ENCODE measurements around the gene BCL2L14.

Gene BCL2L14

GRCh38 chr12:12056951-12057350 is 13.8 kb upstream of the BCL2L14 start:
- DNase-seq, result no peak

DNA sequence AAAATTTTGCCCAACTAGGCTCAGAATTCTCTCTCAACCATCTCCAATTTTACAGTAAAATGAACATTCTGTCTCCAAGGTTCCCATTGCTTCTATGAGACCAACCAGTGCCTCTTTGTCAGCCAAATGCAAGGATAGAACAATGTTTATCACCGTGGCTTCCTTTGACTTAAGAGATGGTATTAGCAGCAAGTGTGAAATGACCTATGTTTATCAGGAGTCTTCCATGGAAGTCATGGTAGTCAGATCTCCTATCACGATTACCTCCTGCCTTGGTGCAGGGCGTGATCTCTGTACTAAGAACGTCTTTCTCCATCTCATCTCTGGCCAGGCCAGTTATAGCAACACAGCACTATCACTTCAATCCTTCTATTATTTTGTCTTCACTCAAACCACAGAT is 6.1 kb upstream of the BCL2L14 start:
- no peak for DNase-seq

- no peak for DNase-seq
These were observed 2.0 kb upstream of the BCL2L14 start for GRCh38 chr12:12068751-12069150.

DNA sequence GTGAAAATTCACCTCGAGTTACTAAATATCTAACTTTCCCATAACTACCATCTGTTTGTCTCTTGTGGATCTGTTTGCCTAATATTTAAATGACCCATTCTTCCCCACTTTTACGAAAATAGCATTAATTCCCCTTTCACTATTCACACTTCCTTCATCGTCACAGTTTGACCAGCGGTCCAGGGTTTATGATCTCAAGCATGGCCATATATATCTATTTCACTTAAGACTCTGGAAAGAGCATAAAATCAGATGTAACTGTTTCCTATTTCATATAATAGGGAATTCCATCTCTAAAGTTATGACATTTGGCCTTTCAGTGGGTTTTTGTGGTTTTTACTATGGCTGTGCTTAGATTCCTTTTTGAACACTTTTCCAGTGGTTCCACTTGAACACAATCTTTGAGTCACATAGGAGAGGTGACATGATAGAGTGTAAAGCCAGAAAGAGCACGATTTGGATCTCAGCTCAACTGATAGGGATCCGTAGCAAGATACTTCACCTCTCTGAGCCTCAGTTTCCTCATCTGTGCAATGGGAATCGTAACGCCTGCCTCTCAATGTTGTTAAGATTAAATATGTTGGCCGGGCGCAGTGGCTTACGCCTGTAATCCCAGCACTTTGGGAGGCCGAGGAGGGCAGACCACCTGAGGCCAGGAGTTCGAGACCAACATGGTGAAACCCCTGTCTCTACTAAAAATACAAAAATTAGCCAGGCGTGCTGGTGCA is 754 bp upstream of the BCL2L14 start:
- DNase-seq, result no peak

DNA sequence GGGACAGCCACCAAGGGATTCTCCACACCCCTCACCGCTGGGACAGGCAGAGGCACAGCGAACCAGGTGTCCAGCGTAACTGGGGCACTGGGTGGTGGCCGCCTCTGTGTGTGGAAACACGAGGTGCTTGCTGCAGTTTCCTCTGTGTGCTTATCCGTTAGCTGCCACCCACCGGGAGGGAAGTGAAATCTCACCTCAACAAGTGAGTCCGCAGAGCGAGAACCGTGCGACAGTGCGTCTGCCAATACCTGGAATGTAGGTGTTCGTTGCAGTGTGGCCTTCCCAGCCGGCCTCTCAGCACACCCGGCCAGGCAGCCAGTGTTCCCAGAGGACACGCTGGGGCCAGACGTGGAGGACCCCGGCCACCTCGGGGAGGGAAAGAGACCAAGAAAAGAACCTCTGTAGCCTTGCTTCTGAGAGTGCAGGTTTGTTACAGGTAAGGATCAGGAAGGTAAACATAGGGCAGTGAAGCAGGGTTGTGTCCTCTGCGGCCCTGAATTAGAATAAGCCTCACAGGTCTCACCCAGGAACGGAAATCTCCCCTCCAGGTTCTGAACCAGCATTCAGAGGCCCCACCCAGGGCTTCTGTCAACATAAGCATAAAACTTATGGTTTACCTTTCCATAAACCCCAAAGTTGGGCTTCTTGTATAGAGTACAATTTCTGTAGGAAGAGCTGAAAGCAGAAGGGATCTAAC is 1.5 kb downstream of the BCL2L14 start:
- DNase-seq, result no peak

GRCh38 chr12:12079291-12079690 is 8.6 kb downstream of the BCL2L14 start:
- DNase-seq, result peak; percentile 69

GRCh38 chr12:12081836-12082497 is 11.2 kb downstream of the BCL2L14 start:
- DNase-seq, result peak; percentile 63

- DNase-seq, result no peak
These were observed 12.9 kb downstream of the BCL2L14 start for GRCh38 chr12:12083688-12084087.

GRCh38 chr12:12086362-12086761 is 15.6 kb downstream of the BCL2L14 start:
- no peak for DNase-seq

DNA sequence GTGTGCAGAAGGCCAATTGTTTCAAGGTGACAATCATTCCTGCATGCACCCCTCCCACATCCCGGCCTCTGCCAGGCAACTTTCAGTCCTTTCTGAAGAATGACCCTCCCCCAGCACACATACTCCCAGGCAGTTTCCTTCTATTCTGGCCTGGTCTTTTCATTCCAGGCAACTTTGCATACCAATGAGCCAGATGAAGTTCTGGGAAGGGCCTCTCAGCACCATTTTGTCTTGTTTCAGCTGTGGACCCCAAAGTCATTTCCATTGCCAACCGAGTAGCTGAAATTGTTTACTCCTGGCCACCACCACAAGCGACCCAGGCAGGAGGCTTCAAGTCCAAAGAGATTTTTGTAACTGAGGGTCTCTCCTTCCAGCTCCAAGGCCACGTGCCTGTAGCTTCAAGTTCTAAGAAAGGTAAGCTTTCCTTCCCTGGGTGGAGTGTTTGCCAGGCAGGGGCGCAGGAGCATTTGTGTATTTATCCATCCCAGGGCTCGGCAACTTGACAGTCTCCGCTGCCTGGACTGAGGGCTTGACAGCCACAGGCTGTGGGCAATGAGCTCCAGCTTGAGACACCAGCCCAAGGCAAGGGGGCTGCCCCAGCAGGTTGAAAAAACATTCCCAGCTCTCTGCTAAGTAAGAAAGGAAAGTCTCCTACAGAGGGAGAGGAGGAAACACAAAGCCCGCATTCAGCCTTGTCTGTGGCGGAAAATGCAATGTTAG is 16.4 kb downstream of the BCL2L14 start:
- DNase-seq, result no peak

GRCh38 chr12:12087693-12088034 is 16.9 kb downstream of the BCL2L14 start:
- no peak for DNase-seq

- no peak for DNase-seq
These were observed 17.4 kb downstream of the BCL2L14 start for GRCh38 chr12:12088147-12088546.

DNA sequence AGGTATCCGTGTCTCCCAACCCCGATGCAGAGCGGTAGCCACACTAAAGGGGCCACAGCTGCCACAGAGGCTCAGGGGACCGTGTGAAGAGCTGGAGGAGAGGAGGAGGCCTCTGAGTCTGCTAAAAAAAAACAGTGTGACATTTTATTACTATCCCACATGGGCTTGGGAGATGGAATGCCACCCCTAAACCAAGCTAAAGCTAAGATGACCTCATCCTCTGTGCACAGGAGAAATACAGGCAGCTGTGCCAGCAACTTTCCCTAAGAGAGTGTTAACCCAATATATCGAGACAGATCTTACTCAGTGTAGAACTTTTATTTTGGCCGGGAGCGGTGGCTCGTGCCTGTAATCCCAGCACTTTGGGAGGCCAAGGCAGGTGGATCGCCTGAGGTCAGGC is 18.0 kb downstream of the BCL2L14 start:
- peak; percentile 15 for DNase-seq

- DNase-seq, result no peak
These were observed 20.3 kb downstream of the BCL2L14 start for GRCh38 chr12:12091071-12091470.

DNA sequence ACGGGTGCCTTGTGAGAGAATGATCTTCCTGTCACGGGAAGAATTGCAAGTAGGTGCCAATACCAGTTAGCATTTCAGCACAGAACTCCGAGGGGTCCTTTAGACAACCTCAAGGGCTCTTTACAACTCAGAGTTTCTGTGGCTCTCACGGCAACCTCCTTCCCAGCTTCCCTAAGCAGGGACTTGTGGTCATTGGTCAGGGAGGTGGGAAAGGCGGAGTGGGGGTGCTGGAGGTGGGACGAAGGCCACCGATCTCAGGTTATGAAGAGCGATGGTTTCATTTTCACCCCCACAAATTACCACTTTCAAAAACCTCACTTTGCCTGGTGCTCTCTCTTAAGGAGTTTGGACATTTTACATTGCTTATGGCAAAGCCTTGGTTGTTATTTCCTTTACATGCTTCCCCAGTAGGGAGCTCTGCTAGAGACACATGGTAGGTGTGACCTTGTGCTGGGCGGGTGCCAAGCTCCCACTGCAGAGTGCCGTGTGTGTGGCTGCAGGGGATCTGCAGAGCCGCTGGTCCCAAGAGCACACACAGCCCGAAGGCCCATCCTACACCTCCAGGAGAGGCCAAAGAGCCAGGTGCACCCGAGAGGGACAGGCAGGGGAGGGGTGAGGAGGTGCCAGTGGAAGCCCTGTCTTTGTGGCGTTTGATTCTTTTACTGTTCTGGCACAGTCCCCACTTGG is 21.4 kb downstream of the BCL2L14 start:
- peak; percentile 29 for DNase-seq

- no peak for DNase-seq
These were observed 23.7 kb downstream of the BCL2L14 start for GRCh38 chr12:12094481-12094880.

DNA sequence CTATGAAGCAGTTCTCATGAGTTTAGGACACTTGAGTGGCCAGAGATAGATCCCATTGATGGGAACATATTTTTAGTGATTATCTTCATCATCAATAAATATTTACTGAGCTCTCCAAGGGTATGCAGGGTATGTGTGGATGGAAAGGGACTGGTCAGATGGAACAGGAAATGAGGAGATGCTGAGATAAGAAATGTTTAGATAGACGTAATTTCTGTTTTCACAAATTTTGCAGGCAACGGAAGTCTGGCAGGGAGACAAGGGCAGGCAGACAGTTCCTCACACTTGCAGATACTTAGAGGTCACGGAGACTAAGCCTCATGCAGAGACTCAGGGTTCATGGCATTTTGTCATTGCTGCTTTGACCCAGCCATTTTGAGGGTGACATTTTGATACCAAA is 24.3 kb downstream of the BCL2L14 start:
- peak; percentile 30 for DNase-seq

GRCh38 chr12:12097891-12098690 is 27.4 kb downstream of the BCL2L14 start:
- DNase-seq, result peak; percentile 18

- DNase-seq, result peak; percentile 44
These were observed 27.9 kb downstream of the BCL2L14 start for GRCh38 chr12:12098691-12099015.

- DNase-seq, result no peak
These were observed 28.4 kb downstream of the BCL2L14 start for GRCh38 chr12:12099102-12099501.

DNA sequence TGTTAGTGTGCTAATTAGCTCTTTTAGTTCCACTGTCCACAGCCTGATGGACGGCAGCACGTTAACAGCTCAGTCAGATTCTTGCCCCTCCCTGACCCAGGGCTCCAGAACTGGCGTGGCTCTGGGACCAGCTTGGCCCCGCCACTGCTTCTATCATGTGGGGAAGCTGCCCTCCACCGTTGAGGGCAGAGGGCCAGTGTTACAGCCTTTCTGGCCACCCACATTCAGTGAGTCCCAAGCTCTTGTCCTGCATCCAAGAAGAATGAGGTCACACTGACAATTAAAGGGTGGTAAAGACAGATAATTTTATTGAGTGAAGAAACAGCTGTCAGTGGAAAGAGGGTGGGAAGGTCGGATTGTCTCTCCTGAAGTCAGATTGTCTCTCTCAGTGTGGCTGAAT is 36.9 kb downstream of the BCL2L14 start:
- DNase-seq, result no peak
